PC-9 (cell line): ENCODE data around the gene CBLB.

Source experiments
- EZH2 ChIP-seq: fragments of 200-600 bp; sonication (generic); IDR thresholded peaks from 2 replicates; pipeline ENCODE4 v1.8.0; 2017; ENCODE audit warnings: antibody characterized with exemption, low read depth
- TF ChIP-seq, protein P1 (sequence below): fragments of 200-600 bp; sonication (generic); conservative IDR thresholded peaks from 2 replicates; pipeline ENCODE4 v1.6.1; 2017; ENCODE audit warnings: mixed run types, antibody characterized with exemption, mild to moderate bottlenecking, moderate library complexity

DNA sequence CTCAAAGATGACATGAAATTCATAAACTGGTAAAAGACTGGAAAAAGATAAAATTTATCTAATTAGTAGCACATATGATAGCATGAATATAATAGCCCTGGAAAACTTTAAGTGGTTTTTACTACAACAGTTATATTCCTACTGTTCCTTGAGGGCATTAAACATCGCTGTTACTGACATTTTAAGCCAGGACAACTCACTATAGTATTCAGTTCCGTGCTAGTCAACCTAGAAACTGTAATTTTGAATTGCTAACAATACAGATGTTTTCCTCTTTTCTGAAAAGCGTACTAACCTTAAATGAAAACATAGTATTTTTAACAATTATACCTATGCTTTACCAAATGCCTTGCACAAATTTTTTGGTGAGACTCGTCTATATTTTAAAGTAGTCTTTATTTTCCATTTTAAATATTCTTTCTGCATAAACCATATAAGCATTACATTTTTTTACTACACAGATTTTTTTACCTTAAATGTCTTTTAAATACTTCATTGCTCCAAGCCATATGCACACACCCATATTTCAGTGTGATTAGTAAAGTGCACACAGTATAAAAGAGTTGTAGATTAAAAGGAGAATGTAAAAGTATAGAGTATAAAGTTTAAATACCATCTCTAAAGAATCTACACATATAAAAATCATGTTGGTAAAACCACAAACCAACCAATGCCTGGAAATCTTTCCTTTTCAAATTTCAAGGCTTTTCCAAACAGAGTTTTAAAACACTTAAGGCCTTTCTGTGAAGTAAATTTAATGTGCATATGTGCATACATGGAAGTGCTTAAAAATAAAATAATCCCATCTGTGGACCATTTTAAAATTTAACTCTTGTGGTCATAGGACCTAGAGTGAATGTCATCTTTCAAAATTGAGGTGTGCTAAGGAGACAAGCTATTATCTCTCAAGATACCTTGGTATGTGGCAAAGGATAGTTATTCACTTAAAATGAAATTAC, 20.1 kb upstream of the CBLB start:
- TF ChIP-seq, protein P1, sequence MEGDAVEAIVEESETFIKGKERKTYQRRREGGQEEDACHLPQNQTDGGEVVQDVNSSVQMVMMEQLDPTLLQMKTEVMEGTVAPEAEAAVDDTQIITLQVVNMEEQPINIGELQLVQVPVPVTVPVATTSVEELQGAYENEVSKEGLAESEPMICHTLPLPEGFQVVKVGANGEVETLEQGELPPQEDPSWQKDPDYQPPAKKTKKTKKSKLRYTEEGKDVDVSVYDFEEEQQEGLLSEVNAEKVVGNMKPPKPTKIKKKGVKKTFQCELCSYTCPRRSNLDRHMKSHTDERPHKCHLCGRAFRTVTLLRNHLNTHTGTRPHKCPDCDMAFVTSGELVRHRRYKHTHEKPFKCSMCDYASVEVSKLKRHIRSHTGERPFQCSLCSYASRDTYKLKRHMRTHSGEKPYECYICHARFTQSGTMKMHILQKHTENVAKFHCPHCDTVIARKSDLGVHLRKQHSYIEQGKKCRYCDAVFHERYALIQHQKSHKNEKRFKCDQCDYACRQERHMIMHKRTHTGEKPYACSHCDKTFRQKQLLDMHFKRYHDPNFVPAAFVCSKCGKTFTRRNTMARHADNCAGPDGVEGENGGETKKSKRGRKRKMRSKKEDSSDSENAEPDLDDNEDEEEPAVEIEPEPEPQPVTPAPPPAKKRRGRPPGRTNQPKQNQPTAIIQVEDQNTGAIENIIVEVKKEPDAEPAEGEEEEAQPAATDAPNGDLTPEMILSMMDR = no peak
- TF ChIP-seq EZH2 = no peak
